GM19324 (cell line): ENCODE data around the gene TRAPPC2B.

ENCODE experiments used
- ATAC-seq: cut with Tn5 transposase; IDR thresholded peaks from one replicate; pipeline ENCODE4 v1.9.1; 2021; ENCODE audit warnings: mild to moderate bottlenecking, moderate library complexity; ENCODE audit not compliant: unreplicated experiment, low FRiP score

TRAPPC2B gene

DNA sequence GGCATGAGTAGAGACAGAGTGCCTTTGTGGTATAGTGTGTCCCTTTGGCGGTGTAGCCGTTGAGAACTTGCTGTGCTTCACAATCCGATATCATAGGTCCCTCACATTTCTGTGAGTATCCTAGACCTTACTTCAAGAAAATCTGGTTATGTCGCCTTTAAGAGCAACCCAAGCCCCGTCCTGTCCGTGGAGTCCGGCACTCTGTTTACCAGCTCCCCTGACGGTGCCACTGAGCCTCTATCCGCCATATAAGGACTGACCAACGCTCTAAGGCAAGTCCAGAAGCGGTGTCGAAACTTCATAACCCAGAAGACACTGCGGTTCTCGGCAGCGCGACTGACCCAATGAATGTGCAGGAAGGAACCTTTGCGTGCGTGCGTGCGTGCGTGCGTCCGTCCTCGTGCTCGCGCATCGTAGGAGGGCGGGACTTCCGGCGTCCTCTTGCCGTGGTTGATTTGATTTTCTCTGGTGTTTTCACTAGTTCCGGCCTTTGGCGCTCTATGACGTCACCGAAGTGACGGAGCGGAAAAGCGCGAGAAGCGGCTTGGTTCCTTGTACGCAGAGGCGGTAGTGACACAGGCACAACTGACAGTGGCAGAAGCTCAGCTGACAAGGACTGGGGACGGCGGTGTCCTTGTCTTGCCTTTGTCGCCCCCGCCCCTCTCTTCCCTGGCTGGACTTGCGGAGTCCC is at the start of gene TRAPPC2B, which contains the start of gene ZNF547:
TRAPPC2B (plus strand) TSS at position 555 of the 691 bp plus-strand sequence. CDS start 1,283 bp downstream, outside the sequence.
ZNF547 (plus strand) TSS at position 555 of the 691 bp plus-strand sequence. CDS start 5,005 bp downstream, outside the sequence.
- ATAC-seq, result peak; percentile 96

- no peak for ATAC-seq
Observed at GRCh38 chr19:57314146-57314545, 49.2 kb upstream of the TRAPPC2B start.

GRCh38 chr19:57317503-57317902 is 45.8 kb upstream of the TRAPPC2B start:
- no peak for ATAC-seq

DNA sequence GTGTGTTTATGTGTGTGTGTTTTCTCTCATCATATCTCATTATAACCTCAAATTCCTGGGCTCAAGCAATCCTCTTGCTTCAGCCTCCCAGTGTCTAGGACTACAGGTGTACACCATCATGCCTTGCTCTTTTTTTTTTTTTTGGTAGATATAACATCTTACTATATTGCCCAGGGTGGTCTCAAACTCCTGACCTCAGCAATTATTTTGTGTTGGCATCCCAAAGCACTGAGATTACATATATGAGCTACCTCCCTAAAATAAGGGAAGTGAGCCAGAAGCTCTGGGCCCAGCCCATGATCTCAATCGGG is 43.5 kb upstream of the TRAPPC2B start:
- ATAC-seq, result peak; percentile 24

DNA sequence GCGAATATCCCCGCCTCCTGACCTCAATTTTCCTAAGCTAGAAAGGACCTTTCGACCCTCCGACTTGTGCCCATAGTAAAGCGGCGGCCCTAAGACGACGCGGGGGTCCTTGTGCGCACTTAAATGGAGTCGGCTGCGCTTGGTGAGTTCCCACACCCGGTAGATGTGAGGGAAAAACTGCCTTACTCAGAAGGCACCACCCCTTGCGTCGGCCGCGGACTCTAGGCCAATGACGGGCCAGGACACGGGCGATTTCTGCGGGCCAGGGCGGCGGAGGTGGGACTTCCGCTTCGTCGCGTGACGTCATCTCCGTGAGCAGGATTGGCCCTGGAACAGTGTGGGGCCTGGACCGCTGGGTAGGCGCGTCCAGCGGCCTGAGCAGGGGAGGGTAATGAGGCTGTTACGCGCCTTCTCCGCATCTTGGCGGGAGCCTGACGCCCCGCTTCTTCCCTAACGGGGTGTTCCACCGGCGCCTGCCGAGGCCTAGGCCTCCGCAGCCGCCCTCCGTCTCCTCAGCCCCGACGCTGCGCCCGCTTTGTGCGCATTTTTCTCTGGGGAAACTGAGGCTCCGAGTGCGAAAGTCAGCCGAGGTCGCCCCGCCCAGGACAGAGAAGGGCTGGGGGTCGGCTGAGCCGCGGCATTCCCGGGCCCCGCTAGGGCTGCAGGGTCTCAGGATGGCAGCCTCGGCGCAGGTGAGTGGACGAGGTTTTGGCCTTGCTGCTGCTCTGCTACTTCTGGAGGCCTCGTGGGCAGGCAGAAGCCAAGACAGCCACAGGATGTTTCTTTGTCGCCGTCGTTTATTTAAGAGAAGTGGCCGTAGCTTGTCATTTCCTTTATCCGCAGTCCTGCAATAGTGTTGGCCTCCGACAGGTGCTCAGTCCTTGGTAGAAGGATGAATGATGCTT is 42.9 kb upstream of the TRAPPC2B start, which contains the start of gene ZNF543:
ZNF543 (plus strand) TSS at position 293 of the 905 bp plus-strand sequence; CDS start at position 675, 382 bp downstream.
- peak; percentile 97 for ATAC-seq

GRCh38 chr19:57321116-57321515 is 42.2 kb upstream of the TRAPPC2B start:
- no peak for ATAC-seq

DNA sequence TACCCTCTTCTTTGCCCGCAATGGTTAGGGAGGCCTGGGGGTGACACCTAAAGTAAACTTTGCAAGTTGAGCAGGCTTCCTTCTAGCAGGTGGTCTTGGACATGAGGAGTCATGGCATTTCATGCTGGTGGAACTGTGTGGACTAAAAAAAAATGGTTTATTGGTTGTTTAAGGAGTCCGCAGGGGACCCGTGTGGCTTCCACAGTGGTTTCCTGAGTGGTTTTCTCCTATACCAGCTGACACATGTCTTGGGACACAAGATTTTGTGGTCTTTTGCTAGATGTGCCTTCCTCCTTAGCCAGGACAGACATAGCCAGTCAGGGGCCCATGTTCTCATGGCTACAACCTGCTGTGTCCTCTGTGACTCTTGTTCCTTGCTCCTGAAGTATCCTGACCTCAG is 41.6 kb upstream of the TRAPPC2B start:
- ATAC-seq, result no peak

DNA sequence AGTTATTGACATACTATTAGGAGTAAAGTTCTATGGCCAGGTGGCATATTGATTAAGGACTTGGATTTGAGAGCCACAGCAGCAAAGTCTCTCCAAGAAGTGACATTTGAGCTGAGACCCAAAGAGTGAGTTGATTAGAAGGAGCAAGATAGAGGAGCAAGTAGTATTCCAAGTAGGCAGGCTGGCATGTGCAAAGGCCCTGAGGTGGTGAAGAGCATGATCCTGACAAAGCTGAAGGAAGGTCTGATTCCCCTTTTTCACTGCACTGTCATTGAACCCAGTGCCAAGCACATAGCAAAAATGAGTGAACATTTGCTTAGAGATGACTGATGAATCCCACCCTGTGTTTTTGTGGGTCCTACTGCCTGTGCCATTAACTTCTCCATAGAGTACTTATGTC is 38.4 kb upstream of the TRAPPC2B start:
- no peak for ATAC-seq

DNA sequence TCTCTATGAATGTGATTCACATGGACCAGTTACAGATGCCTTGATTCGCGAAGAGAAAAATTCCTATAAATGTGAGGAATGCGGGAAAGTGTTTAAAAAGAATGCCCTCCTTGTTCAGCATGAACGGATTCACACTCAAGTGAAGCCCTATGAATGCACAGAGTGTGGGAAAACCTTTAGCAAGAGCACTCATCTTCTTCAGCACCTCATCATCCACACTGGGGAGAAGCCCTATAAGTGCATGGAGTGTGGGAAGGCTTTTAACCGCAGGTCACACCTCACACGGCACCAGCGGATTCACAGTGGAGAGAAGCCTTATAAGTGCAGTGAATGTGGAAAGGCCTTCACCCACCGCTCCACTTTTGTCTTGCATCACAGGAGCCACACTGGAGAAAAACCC is 35.4 kb upstream of the TRAPPC2B start:
- ATAC-seq, result no peak

DNA sequence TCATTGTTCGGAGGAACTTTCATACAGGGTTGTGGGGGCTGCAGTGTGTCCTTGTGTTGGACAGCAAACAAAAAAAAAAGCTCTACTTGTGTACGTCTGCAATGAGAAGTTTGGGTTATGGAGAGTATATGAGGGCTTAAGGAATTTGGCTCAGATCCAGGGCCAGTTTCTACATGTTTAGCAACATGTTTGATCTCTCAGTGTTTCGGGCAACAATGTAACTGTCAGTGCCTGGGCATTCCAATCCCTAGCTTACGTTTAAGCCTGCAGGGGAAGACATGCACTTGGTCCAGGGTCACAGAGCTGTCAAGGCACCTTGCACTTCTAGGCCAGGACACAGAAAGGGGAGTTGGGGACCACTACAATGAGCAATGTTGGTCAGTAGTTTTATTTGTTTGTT is 29.2 kb upstream of the TRAPPC2B start:
- ATAC-seq, result no peak

- no peak for ATAC-seq
Observed at GRCh38 chr19:57338877-57339276, 24.5 kb upstream of the TRAPPC2B start.

DNA sequence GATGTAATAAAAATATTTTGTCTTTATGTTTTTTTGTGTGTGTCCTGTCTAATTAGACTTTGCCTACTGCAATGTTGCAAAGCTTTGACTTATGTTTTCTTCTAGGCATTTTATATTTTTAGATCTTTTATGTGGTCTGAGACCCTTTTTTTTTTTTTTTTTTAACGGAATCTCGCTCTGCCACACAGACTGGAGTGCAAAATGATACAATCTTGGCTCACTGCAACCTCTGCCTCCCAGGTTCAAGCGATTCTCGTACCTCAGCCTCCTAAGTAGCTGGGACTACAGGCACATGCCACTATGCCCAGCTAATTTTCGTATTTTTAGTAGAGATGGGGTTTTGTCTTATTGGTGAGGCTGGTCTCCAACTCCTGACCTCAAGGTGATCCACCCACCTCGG is 20.8 kb upstream of the TRAPPC2B start:
- no peak for ATAC-seq

DNA sequence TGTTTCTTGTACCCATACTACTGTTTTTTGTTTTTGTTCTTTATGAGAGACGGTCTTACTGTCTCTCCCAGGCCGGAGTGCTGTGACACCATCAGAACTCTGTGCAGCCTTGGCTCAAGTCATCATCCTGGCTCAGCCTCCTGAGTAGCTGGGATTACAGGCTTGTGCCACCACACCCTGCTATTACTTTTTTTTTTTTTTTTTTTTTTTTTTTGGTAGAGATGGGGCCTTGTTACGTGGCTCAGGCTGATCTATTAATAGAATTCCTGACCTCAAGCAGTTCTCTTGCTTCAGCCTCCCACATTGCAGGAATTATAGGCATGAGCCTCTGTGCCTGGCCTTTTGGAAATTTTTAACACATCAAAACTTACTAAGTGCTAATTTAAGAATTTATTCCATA is 15.2 kb upstream of the TRAPPC2B start:
- ATAC-seq, result no peak

DNA sequence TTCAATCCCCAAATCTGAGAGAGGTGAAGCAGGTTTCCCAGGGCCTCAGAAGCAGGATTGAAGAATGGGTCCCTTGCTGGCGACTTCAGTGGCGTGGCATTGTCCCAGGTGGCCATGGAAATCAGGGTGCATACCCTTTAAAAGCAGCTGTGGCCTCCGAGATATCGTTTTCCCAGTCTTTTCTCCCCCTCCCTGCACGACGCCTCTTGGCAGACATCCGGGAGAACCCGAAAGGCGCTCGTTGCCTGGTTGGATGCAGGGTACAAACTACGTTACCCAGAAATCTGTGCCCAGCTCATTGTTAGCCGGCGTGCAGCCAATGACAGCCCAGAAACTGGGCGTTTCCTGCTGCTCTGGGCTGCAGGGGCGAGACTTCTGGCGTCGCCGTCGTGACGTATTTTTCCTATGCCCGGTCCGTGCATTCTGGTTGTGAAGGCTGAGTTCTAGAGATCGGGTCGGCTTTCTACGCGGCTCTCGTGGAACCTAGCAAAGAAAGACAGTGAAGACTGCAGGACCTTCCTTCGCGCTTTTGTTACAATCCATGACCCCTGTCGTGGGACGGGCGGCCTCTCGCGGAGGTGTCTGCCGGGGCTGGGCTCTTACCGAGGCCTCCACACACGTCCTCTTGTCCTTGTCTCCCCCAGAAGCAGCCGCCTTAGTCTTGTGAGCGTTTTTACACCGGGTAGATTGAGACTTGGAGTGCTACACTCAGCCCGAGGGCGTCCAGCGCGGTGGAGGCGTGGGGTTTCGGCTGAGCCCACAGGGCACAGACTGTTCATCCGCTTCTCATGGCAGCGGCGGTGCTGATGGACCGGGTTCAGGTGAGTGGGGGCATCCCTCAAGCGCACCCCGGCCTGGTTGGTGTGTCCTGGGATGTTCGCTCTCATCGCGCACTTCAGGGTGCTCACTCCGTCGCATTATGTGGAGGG is 12.2 kb upstream of the TRAPPC2B start, which contains the start of gene ZNF304:
ZNF304 (plus strand) TSS at position 395 of the 929 bp plus-strand sequence; CDS start at position 789, 394 bp downstream.
- peak; percentile 97 for ATAC-seq

- ATAC-seq, result no peak
Observed at GRCh38 chr19:57351867-57352266, 11.5 kb upstream of the TRAPPC2B start.

GRCh38 chr19:57355916-57356315 is 7.4 kb upstream of the TRAPPC2B start:
- ATAC-seq, result no peak

GRCh38 chr19:57357406-57357805 is 5.9 kb upstream of the TRAPPC2B start:
- ATAC-seq, result no peak

DNA sequence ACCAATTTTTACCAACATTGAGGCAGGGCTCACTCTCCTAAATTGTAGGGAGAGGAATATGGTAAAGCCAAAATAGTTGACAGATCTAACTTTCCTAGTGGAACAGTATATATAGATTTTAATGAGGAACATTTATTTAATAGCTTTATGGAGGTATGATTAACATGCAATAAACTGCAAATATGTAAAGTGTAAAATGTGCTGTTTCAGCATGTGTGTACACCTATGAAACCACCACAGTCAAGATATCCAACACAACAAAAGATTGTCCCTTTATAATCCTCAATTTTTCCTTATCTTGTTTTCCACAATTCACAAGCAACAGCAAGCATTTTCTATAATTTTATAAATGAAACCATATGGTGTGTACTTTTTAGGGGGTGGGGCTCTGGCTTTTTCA is 4.1 kb upstream of the TRAPPC2B start:
- no peak for ATAC-seq

DNA sequence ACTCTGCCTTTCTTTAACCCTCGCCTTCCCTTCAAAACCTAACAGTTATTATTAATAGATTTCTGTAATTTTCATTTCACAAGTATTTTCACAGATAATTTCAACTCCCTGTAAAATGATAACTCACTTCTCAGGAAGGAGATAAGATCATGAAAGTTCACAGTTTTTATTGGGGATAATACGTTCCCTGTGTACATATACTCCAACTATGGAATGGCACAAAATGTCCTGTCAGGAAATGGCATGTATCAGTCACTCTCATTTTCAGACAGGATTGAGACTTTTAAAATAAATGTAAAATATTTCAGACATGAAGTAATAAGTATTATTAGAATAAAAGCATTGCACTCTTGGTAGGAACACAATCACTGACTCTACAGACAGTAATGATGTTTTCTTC is 932 bp upstream of the TRAPPC2B start:
- ATAC-seq, result no peak

DNA sequence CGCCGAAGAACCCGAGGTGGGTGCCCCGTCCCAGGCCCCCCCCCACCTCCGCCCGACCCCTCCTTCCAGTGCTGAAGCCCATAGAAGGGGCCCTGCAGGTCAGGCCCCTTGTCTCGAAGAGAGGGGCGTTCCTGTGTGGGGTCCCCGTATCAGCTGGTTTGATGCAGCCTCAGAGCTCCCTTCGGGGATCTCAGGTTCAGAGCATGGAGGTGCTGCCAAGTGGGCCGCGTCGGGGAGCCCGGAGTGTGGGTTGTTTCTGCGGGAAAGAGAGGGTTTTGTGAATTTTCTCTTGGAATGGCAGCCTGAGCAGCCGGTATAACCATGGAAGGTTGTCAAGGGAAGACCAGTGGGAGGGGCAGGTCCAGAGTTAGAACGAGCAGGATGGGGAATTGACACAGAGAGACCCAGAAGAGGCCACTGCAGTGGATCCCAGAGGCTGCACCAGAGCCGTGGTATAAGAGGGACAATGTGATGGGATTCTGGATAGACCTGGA is 384 bp downstream of the TRAPPC2B start:
- ATAC-seq, result no peak
